Mesenchymal stem cell (in vitro differentiated cells and primary cell): ENCODE measurements around the gene DHX57.
"Not testable (repeated sequence)": the region's sequence is repeated elsewhere in the genome, so short reads cannot be mapped to it uniquely, and the experiment has no call there.

ENCODE experiments used
- DNase-seq: peaks from one replicate; pipeline ENCODE4 v3.0.0-alpha.2; 2013
- H2AFZ ChIP-seq: one replicate; pipeline ENCODE4 v1.6.1; 2013; ENCODE audit warnings: low read depth, mild to moderate bottlenecking, control low read depth, inconsistent platforms, low read length, moderate library complexity
- H2AK5ac ChIP-seq: 2 replicates; pipeline ENCODE4 v1.6.1; 2013; ENCODE audit warnings: low read length, moderate library complexity, mild to moderate bottlenecking, inconsistent platforms; ENCODE audit not compliant: severe bottlenecking
- H2BK120ac ChIP-seq: one replicate; pipeline ENCODE4 v1.6.1; 2013; ENCODE audit warnings: low read depth, mild to moderate bottlenecking, inconsistent platforms, low read length, moderate library complexity
- H2BK12ac ChIP-seq, 2 experiments: one replicate each; pipeline ENCODE4 v1.6.1; 2013; ENCODE audit warnings: inconsistent platforms in 2 of 2, low read length in 2 of 2, mild to moderate bottlenecking in 2 of 2, moderate library complexity in 2 of 2, control low read depth in 1 of 2
- H2BK15ac ChIP-seq: one replicate; pipeline ENCODE4 v1.6.1; 2013; ENCODE audit warnings: mild to moderate bottlenecking, low read depth, inconsistent platforms; ENCODE audit not compliant: poor library complexity, severe bottlenecking
- H2BK5ac ChIP-seq: 2 replicates; pipeline ENCODE4 v1.6.1; 2013; ENCODE audit warnings: low read depth, mild to moderate bottlenecking, low read length, control low read depth, inconsistent platforms; ENCODE audit not compliant: poor library complexity, severe bottlenecking
- H3K14ac ChIP-seq, 2 experiments: one replicate each; pipeline ENCODE4 v1.6.1; 2013; ENCODE audit warnings: inconsistent platforms in 2 of 2, low read length in 2 of 2, control low read depth in 1 of 2, mild to moderate bottlenecking in 1 of 2, moderate library complexity in 1 of 2
- H3K18ac ChIP-seq, 2 experiments: one replicate each; pipeline ENCODE4 v1.6.1; 2013; ENCODE audit warnings: inconsistent platforms in 2 of 2, low read length in 2 of 2, control low read depth in 1 of 2, low read depth in 1 of 2, mild to moderate bottlenecking in 1 of 2
- H3K23ac ChIP-seq, 2 experiments: one replicate each; pipeline ENCODE4 v1.6.1; 2013; ENCODE audit warnings: inconsistent platforms in 2 of 2, low read length in 2 of 2, mild to moderate bottlenecking in 2 of 2, moderate library complexity in 2 of 2, control low read depth in 1 of 2
- H3K27ac ChIP-seq: 2 replicates; pipeline ENCODE4 v1.5.1; 2013; ENCODE audit warnings: mild to moderate bottlenecking, moderate library complexity, low read length, control low read depth, inconsistent platforms; ENCODE audit not compliant: poor library complexity, severe bottlenecking
- H3K27me3 ChIP-seq, 2 experiments: 2 replicates each; pipeline versions ENCODE4 v1.6.1 to v1.7.0; 2013; ENCODE audit warnings: low read length in 2 of 2, mild to moderate bottlenecking in 2 of 2, moderate library complexity in 2 of 2, control low read depth in 1 of 2, inconsistent platforms in 1 of 2; ENCODE audit not compliant: control insufficient read depth in 1 of 2, insufficient read depth in 1 of 2
- H3K36me3 ChIP-seq, 2 experiments: 2 replicates each; pipeline versions ENCODE4 v1.6.1 to v1.7.0; 2013; ENCODE audit warnings: low read length in 2 of 2, control low read depth in 1 of 2, inconsistent platforms in 1 of 2, low read depth in 1 of 2, mild to moderate bottlenecking in 1 of 2; ENCODE audit not compliant: insufficient read depth in 2 of 2, control insufficient read depth in 1 of 2
- H3K4ac ChIP-seq, 2 experiments: one replicate each; pipeline ENCODE4 v1.6.1; 2013; ENCODE audit warnings: inconsistent platforms in 2 of 2, low read length in 2 of 2, mild to moderate bottlenecking in 2 of 2, moderate library complexity in 2 of 2, control low read depth in 1 of 2, low read depth in 1 of 2
- H3K4me1 ChIP-seq: 2 replicates; pipeline ENCODE4 v1.6.1; 2013; ENCODE audit warnings: low read depth, low read length, control low read depth; ENCODE audit not compliant: control insufficient read depth, insufficient read depth
- H3K4me2 ChIP-seq: 2 replicates; pipeline ENCODE4 v1.6.1; 2013; ENCODE audit warnings: low read length, mild to moderate bottlenecking, inconsistent platforms; ENCODE audit not compliant: poor library complexity, severe bottlenecking
- H3K4me3 ChIP-seq, 2 experiments: 2 replicates each; pipeline versions ENCODE4 v1.5.1 to v1.7.0; 2013; ENCODE audit warnings: low read length in 2 of 2, mild to moderate bottlenecking in 2 of 2, control low read depth in 1 of 2, low read depth in 1 of 2; ENCODE audit not compliant: insufficient read depth in 1 of 2
- H3K79me1 ChIP-seq: replicated peaks from 2 replicates; pipeline ENCODE4 v1.6.1; 2013; ENCODE audit warnings: mild to moderate bottlenecking, control low read depth, low read length, inconsistent platforms; ENCODE audit not compliant: poor library complexity, severe bottlenecking
- H3K9ac ChIP-seq: 2 replicates; pipeline ENCODE4 v1.7.0; 2013; ENCODE audit warnings: mild to moderate bottlenecking, low read length, moderate library complexity
- H3K9me3 ChIP-seq: 2 replicates; pipeline ENCODE4 v1.7.0; 2013; ENCODE audit warnings: mild to moderate bottlenecking, low read length; ENCODE audit not compliant: control insufficient read depth
- H4K8ac ChIP-seq: one replicate; pipeline ENCODE4 v1.6.1; 2013; ENCODE audit warnings: inconsistent platforms, mild to moderate bottlenecking, low read length, moderate library complexity
- H4K91ac ChIP-seq: one replicate; pipeline ENCODE4 v1.6.1; 2013; ENCODE audit warnings: mild to moderate bottlenecking, low read length, inconsistent platforms
- WGBS: methylation state at CpG from one replicate; pipeline ENCODE4 v1.1.7; 2013; ENCODE audit warnings: mixed read lengths; 5-methylcytosine and 5-hydroxymethylcytosine counted together

Gene DHX57

GRCh38 chr2:38763728-38764127, 112.0 kb downstream of the DHX57 start:
- Histone ChIP-seq H2BK120ac (no peak overlapping the region), H3K27me3 (no peaks in the 10 kb centered on the region), H3K18ac (no peak overlapping the region), H3K14ac (no peak overlapping the region), H3K9ac (no peak overlapping the region), H2BK5ac (no peak overlapping the region), H4K91ac (no peak overlapping the region), H3K4me3 (no peak overlapping the region), H2AK5ac (no peak overlapping the region), H3K36me3 (no peaks in the 10 kb centered on the region), H4K8ac (no peak overlapping the region), H3K9me3 (no peaks in the 10 kb centered on the region), H3K4me2 (no peak overlapping the region), H3K27ac (no peak overlapping the region), H2BK15ac (no peak overlapping the region), H2AFZ (no peak overlapping the region), H3K23ac (no peak overlapping the region), H3K79me1 (no peaks in the 10 kb centered on the region), H3K4ac (no peak overlapping the region), H2BK12ac (no peak overlapping the region), H3K4me1 (no peaks in the 10 kb centered on the region)
- WGBS = 83% methylated on average over 2 of the region's 4 CpGs
- DNase-seq = no peak

- Histone ChIP-seq H3K9me3 (no peaks in the 10 kb centered on the region), H2BK120ac (no peak overlapping the region), H3K14ac (no peak overlapping the region), H3K4me1 (no peaks in the 10 kb centered on the region), H3K36me3 (no peaks in the 10 kb centered on the region), H2BK5ac (no peak overlapping the region), H4K91ac (no peak overlapping the region), H3K18ac (no peak overlapping the region), H3K4ac (no peak overlapping the region), H3K27ac (no peak overlapping the region), H2AFZ (no peak overlapping the region), H3K4me2 (no peak overlapping the region), H3K4me3 (no peak overlapping the region), H2AK5ac (no peak overlapping the region), H3K23ac (no peak overlapping the region), H3K79me1 (no peaks in the 10 kb centered on the region), H2BK12ac (no peak overlapping the region), H4K8ac (no peak overlapping the region), H3K9ac (no peak overlapping the region), H2BK15ac (no peak overlapping the region), H3K27me3 (no peaks in the 10 kb centered on the region)
- DNase-seq = no peak
- no CpG with 5 or more reads among the region's 2 CpGs for WGBS
Observed at GRCh38 chr2:38763228-38763627, 112.5 kb downstream of the DHX57 start.

GRCh38 chr2:38755891-38756290, 119.8 kb downstream of the DHX57 start:
- H2BK120ac ChIP-seq, H3K23ac ChIP-seq: not testable (repeated sequence)
- 98% methylated on average over 19 of the region's 31 CpGs for WGBS

GRCh38 chr2:38754506-38754905, 121.2 kb downstream of the DHX57 start:
- H3K79me1 ChIP-seq = no peaks in the 10 kb centered on the region
- H3K4me1 ChIP-seq = peaks cover 3% of the 10 kb centered on the region
- H3K18ac ChIP-seq = no peak overlapping the region
- no peak overlapping the region for H2BK15ac ChIP-seq
- no peak overlapping the region for H2BK5ac ChIP-seq
- H3K14ac ChIP-seq = no peak overlapping the region
- H2AK5ac ChIP-seq = no peak overlapping the region
- no peak overlapping the region for H2AFZ ChIP-seq
- no CpG with 5 or more reads among the region's 3 CpGs for WGBS
- DNase-seq = no peak
- no peak overlapping the region for H3K23ac ChIP-seq
- peak overlapping the region in 1 of 2 experiments; percentile 49 for H3K4me3 ChIP-seq
- H3K9ac ChIP-seq = peak overlapping the region; percentile 86
- H2BK12ac ChIP-seq = no peak overlapping the region
- H4K8ac ChIP-seq = no peak overlapping the region
- no peak overlapping the region for H3K4me2 ChIP-seq
- peaks cover 0 to 5% of the 10 kb centered on the region in 2 experiments for H3K36me3 ChIP-seq
- H4K91ac ChIP-seq = no peak overlapping the region
- H2BK120ac ChIP-seq = no peak overlapping the region
- no peak overlapping the region for H3K27ac ChIP-seq
- H3K9me3 ChIP-seq = no peaks in the 10 kb centered on the region
- no peaks in the 10 kb centered on the region for H3K27me3 ChIP-seq
- H3K4ac ChIP-seq = no peak overlapping the region

More at GRCh38 chr2:38755891-38756290, 119.8 kb downstream of the DHX57 start:
- H3K4ac ChIP-seq, H2BK5ac ChIP-seq, H2AK5ac ChIP-seq, H2BK12ac ChIP-seq, H3K18ac ChIP-seq, H3K4me2 ChIP-seq, DNase-seq, H3K4me3 ChIP-seq, H3K9me3 ChIP-seq, H3K14ac ChIP-seq, H3K36me3 ChIP-seq, H4K91ac ChIP-seq, H3K4me1 ChIP-seq, H3K9ac ChIP-seq, H3K27ac ChIP-seq, H3K27me3 ChIP-seq, H2AFZ ChIP-seq, H2BK15ac ChIP-seq, H3K79me1 ChIP-seq, H4K8ac ChIP-seq: not testable (repeated sequence)
